ENCODE results near the gene LRRC4C.

Gene LRRC4C

DNA sequence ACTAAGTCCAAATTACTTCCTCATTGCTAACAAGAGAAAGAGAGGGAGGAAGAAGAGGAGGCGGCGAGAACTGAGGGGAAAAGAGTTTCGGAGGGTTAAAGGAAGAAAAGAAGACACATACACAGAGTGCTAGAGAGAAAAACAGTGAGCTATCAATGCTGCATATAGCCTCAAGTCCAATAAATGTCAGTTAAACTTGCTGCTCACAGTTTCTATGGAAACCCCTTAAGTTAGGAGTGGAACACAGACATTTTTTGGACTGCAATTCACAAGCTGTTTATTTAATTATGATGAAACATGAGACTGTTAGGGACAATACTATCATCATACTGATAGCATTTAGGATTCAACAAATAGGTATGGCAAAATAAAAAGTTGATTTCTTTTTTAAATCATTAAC, 1320.4 kb downstream of the LRRC4C start:
- no peak for DNase-seq

- no peak for DNase-seq
Observed at GRCh38 chr11:40134820-40135570, 1324.5 kb downstream of the LRRC4C start.

GRCh38 chr11:40133498-40133897, 1326.0 kb downstream of the LRRC4C start:
- DNase-seq: no peak

GRCh38 chr11:40132912-40133311, 1326.5 kb downstream of the LRRC4C start:
- no peak for DNase-seq

GRCh38 chr11:40130427-40130826, 1329.0 kb downstream of the LRRC4C start:
- no peak for DNase-seq

DNA sequence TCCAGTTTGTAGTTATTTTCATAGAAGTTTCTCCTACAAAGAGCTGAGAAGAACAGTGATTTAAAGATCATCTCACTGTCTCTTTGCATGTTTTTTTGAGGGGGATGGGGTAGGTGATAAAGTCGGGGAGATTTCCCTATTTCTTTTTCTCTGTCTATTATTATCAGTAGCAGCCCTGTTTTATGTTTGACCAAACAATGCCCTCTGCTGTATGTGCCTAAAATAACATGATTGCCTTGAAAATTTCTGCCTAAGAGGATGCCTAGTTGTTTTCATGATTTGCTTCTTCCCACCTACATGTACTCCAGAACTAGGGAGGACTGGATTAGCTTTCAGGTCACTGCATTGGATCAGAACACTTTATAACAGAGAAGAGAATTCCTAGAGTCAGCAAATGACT, 1330.2 kb downstream of the LRRC4C start:
- peak in 1 of 2 experiments; percentile 1 for DNase-seq

DNA sequence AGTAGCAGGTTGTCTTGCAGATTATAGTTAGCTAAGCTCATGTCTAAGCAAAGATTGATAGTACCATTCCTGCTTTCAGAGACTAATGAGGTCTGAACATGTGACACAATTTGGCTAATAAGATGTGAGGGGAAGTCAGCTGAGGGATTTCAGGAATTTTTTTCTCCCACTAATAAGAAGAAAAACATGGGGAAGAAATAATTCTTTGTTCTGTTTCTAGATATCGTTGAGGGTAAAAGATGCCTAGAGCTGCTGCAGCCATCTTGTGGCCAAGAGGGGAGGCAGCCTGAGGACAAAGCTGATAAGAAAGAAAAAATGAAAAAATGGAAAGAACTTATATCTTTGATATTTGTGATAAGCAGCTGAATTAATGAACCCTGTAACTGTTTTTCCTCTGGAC, 1334.4 kb downstream of the LRRC4C start:
- no peak for DNase-seq

DNA sequence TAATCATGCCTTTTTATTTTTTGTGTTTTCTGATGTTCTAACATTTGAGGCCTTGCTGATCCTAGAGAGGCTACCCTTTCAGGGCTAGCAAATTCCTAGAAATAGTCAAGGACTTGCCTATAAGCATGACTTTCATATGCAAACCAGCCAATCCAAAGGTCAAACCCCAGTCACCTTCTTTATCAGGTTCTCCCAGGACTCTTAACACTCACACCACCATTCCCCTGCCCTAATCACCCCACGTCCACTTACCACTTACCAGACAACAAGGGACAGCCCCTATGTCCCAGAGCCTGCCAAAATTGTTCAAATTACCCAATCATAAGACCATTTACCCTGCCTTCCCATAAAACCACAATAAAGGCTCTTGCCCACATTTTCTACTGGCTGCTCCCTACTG, 1339.8 kb downstream of the LRRC4C start:
- DNase-seq: no peak

DNA sequence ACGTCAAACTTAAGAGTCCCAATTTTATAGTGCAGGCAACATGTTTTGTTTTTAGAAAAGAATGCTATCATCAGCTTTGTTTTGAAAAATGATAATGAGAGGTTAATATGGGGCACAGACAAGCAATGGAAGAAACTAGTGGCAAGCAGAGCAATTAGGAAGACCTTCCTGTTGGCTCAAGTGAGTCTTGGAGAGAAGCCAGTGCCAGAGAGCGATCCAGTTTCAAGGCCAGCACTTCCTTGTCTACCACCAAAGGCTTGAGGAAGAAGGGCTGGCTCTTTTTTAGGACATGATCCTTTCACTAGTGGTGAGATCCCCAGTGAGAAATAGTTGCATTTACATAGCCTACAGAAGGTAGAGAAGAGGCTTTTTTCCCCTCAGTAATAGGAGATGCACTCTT, 1340.7 kb downstream of the LRRC4C start:
- DNase-seq: no peak

DNA sequence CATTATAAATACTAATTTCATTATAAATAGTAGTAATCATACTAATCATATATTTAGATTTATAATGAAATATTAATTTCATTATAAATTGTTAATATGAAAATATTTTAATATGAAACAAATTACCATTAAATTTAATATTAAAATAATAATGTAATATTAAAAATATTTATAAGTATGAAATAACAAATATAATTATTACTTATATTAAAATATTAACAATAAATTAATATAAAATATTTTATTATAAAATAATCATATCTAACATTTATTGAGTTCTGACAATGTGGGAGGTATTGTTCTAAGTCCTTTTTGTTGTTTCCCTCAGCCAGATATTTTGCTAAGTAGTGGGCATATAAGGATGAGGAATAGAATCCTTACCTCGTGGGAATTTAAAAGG, 1341.4 kb downstream of the LRRC4C start:
- DNase-seq: no peak

GRCh38 chr11:40104941-40105550, 1354.4 kb downstream of the LRRC4C start:
- DNase-seq: no peak

GRCh38 chr11:40100781-40101180, 1358.7 kb downstream of the LRRC4C start:
- no peak for DNase-seq

GRCh38 chr11:40100162-40100553, 1359.3 kb downstream of the LRRC4C start:
- DNase-seq: no peak

- DNase-seq: no peak
Observed at GRCh38 chr11:40099426-40100161, 1359.9 kb downstream of the LRRC4C start.

GRCh38 chr11:40095446-40095845, 1364.0 kb downstream of the LRRC4C start:
- DNase-seq: no peak

- no peak for DNase-seq
Observed at GRCh38 chr11:40094954-40095353, 1364.5 kb downstream of the LRRC4C start.

DNA sequence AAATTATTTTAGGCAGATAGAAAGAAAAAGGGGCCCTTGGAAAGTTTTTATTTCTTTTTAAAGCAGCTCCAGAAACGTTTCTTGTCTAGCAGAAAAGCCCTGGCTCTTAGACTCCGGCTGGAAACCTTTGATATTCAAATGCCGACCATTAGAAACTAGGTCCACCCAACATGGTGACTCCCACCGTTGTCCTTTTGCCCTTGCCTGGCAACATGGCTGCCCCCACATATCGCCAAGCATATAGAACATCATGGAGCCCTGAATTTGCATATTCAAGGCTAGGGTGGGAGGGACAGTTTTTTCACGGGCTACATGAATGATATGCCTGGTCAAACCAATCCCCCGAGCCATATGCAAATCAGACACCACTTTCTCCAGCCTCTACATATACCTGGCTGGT, 1379.0 kb downstream of the LRRC4C start:
- DNase-seq: no peak

Data from NCI-H524 (cell line).